ENCODE results near the gene ST6GAL1.

- TF ChIP-seq CTCF (IDR thresholded peaks at IDR 0.05) (no peak), POLR2A (IDR thresholded peaks at IDR 0.05) (no peak)
Observed at GRCh38 chr3:187125319-187126031, 195.1 kb downstream of the ST6GAL1 start.
